GM19240 (cell line): ENCODE results near the gene CNTNAP2.

ENCODE experiments used
- DNase-seq: peaks from one replicate; pipeline ENCODE4 v3.0.0; 2011; ENCODE audit warnings: low spot score; ENCODE audit not compliant: insufficient read length

CNTNAP2 gene

DNA sequence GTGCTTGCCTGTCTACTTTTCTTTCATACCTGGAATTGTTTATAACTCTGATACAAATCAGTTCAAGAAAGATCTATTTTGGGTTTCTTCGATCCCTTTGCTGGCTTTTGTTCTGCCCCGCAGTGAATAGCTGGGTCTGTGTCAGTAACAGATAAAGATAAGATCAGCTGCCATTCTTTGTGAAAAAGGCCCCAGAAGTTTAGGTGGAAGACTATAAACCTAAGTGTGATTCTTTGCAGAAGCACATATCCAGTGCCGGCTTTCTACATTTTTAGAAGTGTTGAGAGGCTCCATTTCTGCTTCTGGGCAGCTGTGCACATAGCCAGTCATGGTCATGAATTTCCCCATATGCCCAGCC is 1787.6 kb downstream of the CNTNAP2 start:
- no peak for DNase-seq

- no peak for DNase-seq
Observed at GRCh38 chr7:147909431-147910148, 1793.0 kb downstream of the CNTNAP2 start.

DNA sequence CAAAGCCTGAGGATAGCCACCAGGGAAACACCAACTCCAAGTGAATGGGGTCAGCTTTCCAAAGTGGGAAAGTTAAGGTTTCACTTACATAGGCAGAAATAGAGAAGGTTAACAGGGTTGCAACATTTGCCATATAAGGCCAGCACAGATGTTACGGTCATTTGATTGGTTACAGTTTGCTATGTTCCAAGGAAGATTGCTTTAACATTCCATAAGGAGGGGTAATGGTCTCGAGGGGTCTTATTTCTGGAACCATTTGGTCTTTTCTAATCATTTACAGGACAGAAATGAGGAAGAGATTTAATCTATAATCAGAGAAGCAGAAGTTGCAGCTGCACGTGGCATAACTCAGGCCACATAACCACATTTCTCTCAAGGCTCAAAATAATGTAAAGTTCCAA is 1794.6 kb downstream of the CNTNAP2 start:
- no peak for DNase-seq

DNA sequence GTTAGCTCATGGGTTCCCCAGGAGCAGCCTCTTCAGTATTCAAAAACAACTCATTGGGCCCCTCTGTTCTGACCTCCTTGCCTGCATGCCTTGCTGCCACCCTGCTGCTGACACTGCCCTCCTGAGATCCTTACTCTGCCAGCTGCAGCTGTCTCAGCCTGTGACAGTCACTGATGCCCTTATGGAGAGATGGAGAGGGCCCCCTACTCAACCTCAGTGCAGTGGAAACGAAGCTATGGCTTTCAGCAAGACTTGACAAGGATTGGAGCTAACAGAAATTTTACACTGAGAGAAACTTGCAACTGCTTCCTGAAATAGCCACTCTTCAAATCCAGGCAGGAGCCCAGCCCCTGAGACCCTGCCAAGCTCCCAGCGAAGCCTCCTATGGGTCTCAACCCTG is 1795.7 kb downstream of the CNTNAP2 start:
- no peak for DNase-seq

GRCh38 chr7:147912946-147913638 is 1796.5 kb downstream of the CNTNAP2 start:
- no peak for DNase-seq

DNA sequence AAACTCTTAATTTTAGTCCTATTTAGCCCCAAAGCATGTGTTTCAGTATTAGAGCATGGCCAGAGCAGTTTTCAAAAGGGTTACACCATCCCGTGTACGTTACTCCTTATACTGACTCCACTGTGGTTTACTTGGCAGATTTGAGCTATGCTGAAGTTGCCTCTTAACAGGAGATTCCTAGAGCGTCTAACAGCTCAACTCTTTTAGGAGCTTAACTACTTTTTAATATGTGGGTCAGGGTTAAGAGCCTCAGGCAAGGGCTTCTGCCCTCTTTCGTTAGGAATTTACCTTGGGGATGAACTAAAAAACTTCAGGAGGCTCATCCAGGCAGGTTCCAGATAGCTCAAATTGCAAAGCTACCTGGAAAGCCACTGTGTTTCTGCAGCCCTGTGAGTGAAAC is 1799.2 kb downstream of the CNTNAP2 start:
- DNase-seq = no peak

DNA sequence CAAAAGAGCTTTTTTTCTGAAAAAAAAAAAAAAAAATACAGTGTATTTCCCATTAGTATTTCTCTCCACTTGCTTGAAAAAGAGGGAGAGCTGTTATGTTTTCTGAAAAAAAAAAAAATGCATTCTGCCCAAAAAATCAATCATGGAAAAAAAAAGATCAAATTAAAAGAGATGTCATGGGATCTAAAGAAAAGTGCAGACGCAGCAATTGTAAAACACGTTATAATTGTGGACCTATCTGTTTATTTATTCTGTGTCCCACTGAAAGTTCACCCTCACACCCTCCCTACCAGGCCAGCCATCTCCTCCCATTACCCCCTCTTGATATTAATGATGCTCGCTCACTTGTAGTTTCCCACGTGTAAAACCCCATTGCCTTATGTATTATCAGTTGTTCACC is 1800.0 kb downstream of the CNTNAP2 start:
- no peak for DNase-seq

GRCh38 chr7:147923841-147924240 is 1807.2 kb downstream of the CNTNAP2 start:
- DNase-seq = no peak

DNA sequence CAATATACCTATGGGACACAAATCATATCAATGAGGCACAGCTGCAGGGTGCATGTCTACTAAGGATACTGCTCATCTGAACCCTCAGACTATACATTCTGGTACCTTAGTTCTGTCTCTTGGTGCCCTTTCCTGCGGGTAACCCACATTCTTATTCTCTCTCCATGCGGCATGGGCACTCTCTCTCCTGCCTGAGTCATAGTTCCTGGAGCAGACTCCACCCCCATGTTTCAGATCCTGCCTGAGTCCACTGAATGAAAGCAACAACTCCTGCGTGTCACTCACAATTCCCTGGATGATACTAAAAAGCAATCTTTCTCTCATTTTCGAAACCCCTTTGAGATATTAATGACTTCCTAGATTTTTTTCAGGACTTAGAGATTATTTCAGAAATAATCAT is 1820.8 kb downstream of the CNTNAP2 start:
- no peak for DNase-seq

DNA sequence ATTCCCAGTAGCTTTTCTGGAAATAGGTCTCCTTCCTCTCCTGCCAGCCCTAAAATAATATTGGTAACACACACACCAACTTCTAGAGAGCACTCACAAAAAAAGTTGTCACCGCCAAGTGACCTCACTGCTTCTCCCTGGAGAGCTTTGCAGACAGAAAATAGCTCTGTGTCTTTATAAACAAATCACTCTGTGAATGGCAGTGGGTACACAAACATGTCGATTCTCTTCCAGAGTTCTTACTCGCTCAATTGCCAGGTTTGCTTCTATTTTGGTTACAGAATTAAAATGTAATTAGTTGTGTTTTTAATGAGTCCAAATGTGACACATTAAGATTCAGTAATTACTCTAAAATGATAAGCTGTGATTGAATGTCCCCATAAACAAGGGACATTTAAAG is 1824.8 kb downstream of the CNTNAP2 start:
- no peak for DNase-seq

GRCh38 chr7:147944321-147944720 is 1827.7 kb downstream of the CNTNAP2 start:
- DNase-seq = no peak

- no peak for DNase-seq
Observed at GRCh38 chr7:147952918-147953317, 1836.3 kb downstream of the CNTNAP2 start.

DNA sequence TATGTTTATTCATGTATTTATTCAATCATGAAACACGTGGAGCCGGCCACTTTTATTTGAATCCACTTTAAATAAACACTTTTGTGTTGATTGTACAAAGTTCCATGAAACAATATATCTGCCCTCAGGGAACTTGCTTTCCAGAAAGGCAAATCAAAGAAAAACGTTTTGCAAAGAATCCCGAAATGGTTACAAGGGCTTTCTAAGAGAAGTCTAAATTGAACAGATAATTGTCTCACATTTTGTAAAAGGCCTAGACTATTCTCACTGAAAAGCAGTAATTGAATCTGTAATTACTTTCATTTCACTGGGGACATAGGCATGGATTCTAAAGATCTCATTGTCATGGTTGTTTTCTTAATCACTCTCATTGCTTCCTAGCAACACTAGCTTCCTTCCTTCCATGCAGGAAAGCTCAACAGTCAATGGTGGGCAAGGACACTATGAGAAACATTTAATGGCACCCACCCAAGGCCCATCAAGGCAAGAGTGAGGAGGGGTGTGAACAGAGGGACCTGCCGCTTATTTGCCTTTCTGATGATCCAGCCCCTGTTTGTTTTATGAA is 1851.5 kb downstream of the CNTNAP2 start:
- no peak for DNase-seq

DNA sequence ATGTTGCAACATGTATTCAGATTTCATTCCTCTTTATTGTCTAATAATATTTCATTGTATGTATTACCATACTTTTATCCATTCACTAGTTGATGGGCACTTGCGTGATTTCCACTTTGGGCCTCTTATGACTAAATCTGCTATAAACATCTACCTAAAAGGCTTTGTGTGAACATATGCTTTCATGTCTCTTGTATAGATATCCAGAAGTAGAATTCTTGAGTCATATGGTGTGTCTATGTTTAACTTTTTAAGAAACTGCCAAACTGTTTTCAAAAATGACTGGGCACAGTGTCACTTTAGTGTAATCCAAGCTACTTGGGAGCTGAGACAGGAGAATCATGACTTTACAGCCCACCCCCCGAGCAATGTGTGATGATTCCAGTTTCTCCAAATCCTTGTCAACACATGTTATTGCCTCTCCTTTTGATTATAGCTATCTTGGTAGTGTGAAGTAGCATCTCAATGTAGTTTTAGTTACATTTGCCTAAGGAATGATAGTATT is 1855.1 kb downstream of the CNTNAP2 start:
- no peak for DNase-seq

GRCh38 chr7:147978201-147978600 is 1861.6 kb downstream of the CNTNAP2 start:
- no peak for DNase-seq

- no peak for DNase-seq
Observed at GRCh38 chr7:147978651-147979050, 1862.0 kb downstream of the CNTNAP2 start.

DNA sequence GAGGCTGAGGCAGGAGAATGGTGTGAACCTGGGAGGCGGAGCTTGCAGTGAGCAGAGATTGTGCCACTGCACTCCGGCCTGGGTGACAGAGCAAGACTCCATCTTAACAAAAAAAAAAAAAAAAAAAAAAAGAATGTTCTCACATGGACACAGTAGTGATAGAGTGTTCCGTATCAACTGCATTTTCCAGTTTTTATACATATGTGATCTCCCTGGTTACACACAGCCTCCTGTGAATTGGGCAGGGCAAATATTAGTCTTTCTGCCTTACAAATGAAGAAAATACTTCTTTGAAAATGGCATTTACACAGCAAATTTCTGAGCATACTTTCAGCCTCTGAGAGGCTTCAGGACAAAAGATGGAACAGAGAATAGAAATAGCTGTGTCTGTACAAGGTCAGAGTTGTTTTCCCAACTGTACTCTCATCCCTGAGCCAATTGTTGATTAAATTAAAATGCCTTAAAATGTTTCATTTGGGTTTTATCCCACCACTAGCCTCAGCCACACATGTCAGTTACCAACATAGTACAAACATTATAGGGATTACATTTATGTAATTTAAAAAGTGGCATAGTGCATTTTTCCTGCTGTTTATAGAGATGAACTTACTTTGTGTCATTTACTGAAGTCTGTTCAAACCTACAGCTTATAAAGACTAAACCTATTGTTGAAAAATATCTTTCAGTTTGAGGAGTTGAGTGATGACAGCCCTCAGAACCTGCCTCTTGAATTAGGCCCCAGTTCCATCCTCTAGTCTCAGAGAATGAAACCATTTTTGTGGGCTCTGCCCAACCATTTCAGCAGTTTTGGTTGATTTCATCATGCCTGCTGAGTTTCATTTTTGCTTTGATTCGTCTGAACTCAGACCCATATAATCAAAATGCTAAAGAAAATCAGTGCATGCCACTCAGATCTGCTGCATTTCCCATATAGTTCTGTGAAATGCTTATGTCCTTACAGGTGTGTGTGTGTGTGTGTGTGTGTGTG is 1864.5 kb downstream of the CNTNAP2 start:
- DNase-seq = peak; percentile 7

- DNase-seq = no peak
Observed at GRCh38 chr7:147982307-147982706, 1865.7 kb downstream of the CNTNAP2 start.

GRCh38 chr7:147984265-147984664 is 1867.7 kb downstream of the CNTNAP2 start:
- no peak for DNase-seq

DNA sequence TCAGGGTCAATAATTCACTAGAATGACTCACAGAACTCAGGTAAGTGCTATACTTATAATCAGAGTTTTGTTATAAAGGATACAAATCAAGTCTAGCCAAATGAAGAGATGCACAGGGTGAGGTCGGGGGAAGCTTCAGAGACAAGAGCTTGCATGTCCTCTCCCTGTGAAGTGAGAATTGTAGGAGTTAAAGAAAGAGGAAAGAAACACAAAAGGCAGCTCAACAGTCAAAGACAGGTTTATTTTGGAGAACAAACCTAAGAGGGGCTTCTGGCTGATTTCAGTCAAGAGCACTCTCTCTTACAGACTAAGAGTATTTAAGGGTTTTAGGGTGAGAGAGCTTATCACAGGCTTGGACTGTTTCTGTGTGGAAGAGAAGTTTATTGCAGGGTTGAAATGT is 1873.5 kb downstream of the CNTNAP2 start:
- DNase-seq = no peak

DNA sequence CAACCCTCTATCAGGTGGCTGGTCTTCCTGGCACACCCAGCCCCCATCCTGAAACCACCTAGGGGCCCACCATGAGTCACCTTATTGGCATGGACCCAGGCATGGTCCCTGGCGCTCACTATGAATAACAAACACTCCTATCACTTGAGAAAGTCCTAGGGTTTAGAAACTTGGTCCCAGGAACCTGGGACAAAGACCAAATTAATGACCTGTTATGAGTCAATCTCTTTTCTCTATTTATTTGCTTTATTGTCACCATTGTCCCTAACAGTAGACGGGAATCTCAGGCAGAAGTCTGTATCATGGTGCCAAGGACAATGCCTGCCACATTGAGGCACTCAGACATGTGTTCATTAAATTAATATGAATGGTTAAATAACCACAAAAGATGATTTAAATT is 1874.3 kb downstream of the CNTNAP2 start:
- DNase-seq = no peak
